HG02610 (cell line): ENCODE measurements around the gene PAX5.

Source experiments
- ATAC-seq: cut with Tn5 transposase; IDR thresholded peaks from one replicate; pipeline ENCODE4 v1.9.1; 2021; ENCODE audit warnings: mild to moderate bottlenecking, moderate library complexity; ENCODE audit not compliant: unreplicated experiment

The PAX5 gene

GRCh38 chr9:36787709-36788108, 246.4 kb downstream of the PAX5 start:
- no peak for ATAC-seq
